Neural cell (in vitro differentiated cells): ENCODE results near the gene SEMA6A. TPM values are rescaled to one million over a fixed set of nuclear protein-coding genes. Genes with fewer than 3 reads are reported as not detected.

Experiments
- H2AFZ ChIP-seq: fragments of 200-600, 300-800 bp; sonication (generic), shearing (Covaris generic); 2 replicates; pipeline ENCODE4 v1.6.0; 2014; ENCODE audit warnings: low read depth, mild to moderate bottlenecking, antibody characterized with exemption, low read length, moderate library complexity
- H3F3A ChIP-seq: fragments of 200-600 bp; shearing (Covaris generic); 2 replicates; pipeline ENCODE4 v1.6.1; 2016; ENCODE audit warnings: mild to moderate bottlenecking, moderate library complexity, mixed read lengths, antibody characterized with exemption, low read length; ENCODE audit not compliant: insufficient read depth, poor library complexity, severe bottlenecking
- H3K27ac ChIP-seq: fragments of 200-600, 300-800 bp; sonication (generic), shearing (Covaris generic); 2 replicates; pipeline ENCODE4 v1.5.1; 2014; ENCODE audit warnings: mild to moderate bottlenecking, low read length, moderate library complexity
- H3K27me3 ChIP-seq: fragments of 300-800, 200-600 bp; sonication (generic), shearing (Covaris generic); 2 replicates; pipeline ENCODE4 v1.6.0; 2014; ENCODE audit warnings: mild to moderate bottlenecking, low read depth, low read length, moderate library complexity; ENCODE audit not compliant: insufficient read depth
- H3K36me3 ChIP-seq: fragments of 300-800, 200-600 bp; sonication (generic), shearing (Covaris generic); 2 replicates; pipeline ENCODE4 v1.5.1; 2014; ENCODE audit warnings: mild to moderate bottlenecking, antibody characterized with exemption, low read length, moderate library complexity; ENCODE audit not compliant: insufficient read depth
- H3K4me2 ChIP-seq: fragments of 300-800, 200-600 bp; sonication (generic), shearing (Covaris generic); 2 replicates; pipeline ENCODE4 v1.6.0; 2014; ENCODE audit warnings: mild to moderate bottlenecking, low read length
- H3K4me3 ChIP-seq: fragments of 300-800, 200-600 bp; sonication (generic), shearing (Covaris generic); 2 replicates; pipeline ENCODE4 v1.5.1; 2014; ENCODE audit warnings: mild to moderate bottlenecking, low read length, moderate library complexity
- H3K79me2 ChIP-seq: fragments of 200-600 bp; shearing (Covaris generic); replicated peaks from 2 replicates; pipeline ENCODE4 v1.6.0; 2014; ENCODE audit warnings: mild to moderate bottlenecking, low read length, moderate library complexity; ENCODE audit not compliant: insufficient read depth
- H3K9ac ChIP-seq: fragments of 300-800, 200-600 bp; sonication (generic), shearing (Covaris generic); 2 replicates; pipeline ENCODE4 v1.6.1; 2016; ENCODE audit warnings: mild to moderate bottlenecking, low read length, mixed read lengths
- H3K9me2 ChIP-seq: fragments of 200-600 bp; shearing (Covaris generic); 2 replicates; pipeline ENCODE4 v1.6.1; 2016; ENCODE audit warnings: mild to moderate bottlenecking, low read length, mixed read lengths; ENCODE audit not compliant: insufficient read depth
- H3K9me3 ChIP-seq: fragments of 200-600, 300-800 bp; sonication (generic), shearing (Covaris generic); 2 replicates; pipeline ENCODE4 v1.6.1; 2016; ENCODE audit warnings: mild to moderate bottlenecking, mixed run types, low read length, moderate library complexity, mixed read lengths
- H4K20me1 ChIP-seq: fragments of 200-600 bp; shearing (Covaris generic); 2 replicates; pipeline ENCODE4 v1.6.1; 2016; ENCODE audit warnings: mild to moderate bottlenecking, mixed run types; ENCODE audit not compliant: insufficient read depth
- EP300 ChIP-seq: fragments of 450-650 bp; conservative IDR thresholded peaks from 2 replicates; pipeline ENCODE4 v1.6.1; 2014; ENCODE audit warnings: antibody characterized with exemption, mild to moderate bottlenecking, moderate library complexity; ENCODE audit not compliant: poor library complexity, severe bottlenecking
- EZH2 ChIP-seq: fragments of 200-600, 300-800 bp; shearing (Covaris generic), sonication (generic); IDR thresholded peaks from 2 replicates; pipeline ENCODE4 v1.6.1; 2014; ENCODE audit warnings: antibody characterized with exemption, low read length, borderline replicate concordance, mild to moderate bottlenecking; ENCODE audit not compliant: insufficient read depth, poor library complexity, severe bottlenecking
- MXI1 ChIP-seq: fragments of 450-650 bp; conservative IDR thresholded peaks from 2 replicates; pipeline ENCODE4 v1.6.1; 2014; ENCODE audit warnings: antibody characterized with exemption, mild to moderate bottlenecking; ENCODE audit not compliant: poor library complexity, severe bottlenecking
- POLR2AphosphoS5 ChIP-seq: IDR thresholded peaks from 2 replicates; pipeline ENCODE4 v1.6.1; 2012
- RAD21 ChIP-seq: fragments of 450-650 bp; conservative IDR thresholded peaks from 2 replicates; pipeline ENCODE4 v1.6.1; 2014; ENCODE audit warnings: antibody characterized with exemption, mild to moderate bottlenecking, moderate library complexity
- REST ChIP-seq: IDR thresholded peaks from 2 replicates; pipeline ENCODE4 v1.6.1; 2012; ENCODE audit warnings: borderline replicate concordance
- SMC3 ChIP-seq: fragments of 450-650 bp; conservative IDR thresholded peaks from 2 replicates; pipeline ENCODE4 v1.6.1; 2014; ENCODE audit warnings: antibody characterized with exemption, mild to moderate bottlenecking, moderate library complexity; ENCODE audit not compliant: poor library complexity
- TAF1 ChIP-seq: IDR thresholded peaks from 2 replicates; pipeline ENCODE4 v1.6.1; 2012; ENCODE audit warnings: low read depth
- polyA plus RNA-seq: library from polyadenylated mRNA; depleted of rRNA; stranded (reverse); fragments of >200 nt; gene quantifications from 2 replicates; pipeline ENCODE4 v1.2.3, GENCODE V29; 2014
- TF ChIP-seq, protein P1 (sequence below): fragments of 450-650 bp; IDR thresholded peaks from 2 replicates; pipeline ENCODE4 v1.5.1; 2014; ENCODE audit warnings: antibody characterized with exemption, mild to moderate bottlenecking, moderate library complexity; ENCODE audit not compliant: poor library complexity, severe bottlenecking

Gene SEMA6A
- polyA plus RNA-seq, 1 donor from 2014 or later = 6.5 TPM

GRCh38 chr5:116457062-116457461 is 117.6 kb downstream of the SEMA6A start:
- Histone ChIP-seq H3K4me2 (no peak overlapping the region), H2AFZ (no peak overlapping the region), H3K79me2 (no peaks in the 10 kb centered on the region), H3K4me3 (no peak overlapping the region), H3K9ac (no peak overlapping the region), H4K20me1 (no peaks in the 10 kb centered on the region), H3K9me3 (no peaks in the 10 kb centered on the region), H3K9me2 (no peaks in the 10 kb centered on the region), H3K36me3 (no peaks in the 10 kb centered on the region), H3K27ac (no peak overlapping the region), H3K27me3 (no peaks in the 10 kb centered on the region), H3F3A (no peaks in the 10 kb centered on the region)
- TF ChIP-seq RAD21 (no peak), SMC3 (no peak), EP300 (no peak), EZH2 (no peak), TAF1 (no peak), REST (no peak), POLR2AphosphoS5 (no peak), MXI1 (no peak)
- TF ChIP-seq, protein P1, sequence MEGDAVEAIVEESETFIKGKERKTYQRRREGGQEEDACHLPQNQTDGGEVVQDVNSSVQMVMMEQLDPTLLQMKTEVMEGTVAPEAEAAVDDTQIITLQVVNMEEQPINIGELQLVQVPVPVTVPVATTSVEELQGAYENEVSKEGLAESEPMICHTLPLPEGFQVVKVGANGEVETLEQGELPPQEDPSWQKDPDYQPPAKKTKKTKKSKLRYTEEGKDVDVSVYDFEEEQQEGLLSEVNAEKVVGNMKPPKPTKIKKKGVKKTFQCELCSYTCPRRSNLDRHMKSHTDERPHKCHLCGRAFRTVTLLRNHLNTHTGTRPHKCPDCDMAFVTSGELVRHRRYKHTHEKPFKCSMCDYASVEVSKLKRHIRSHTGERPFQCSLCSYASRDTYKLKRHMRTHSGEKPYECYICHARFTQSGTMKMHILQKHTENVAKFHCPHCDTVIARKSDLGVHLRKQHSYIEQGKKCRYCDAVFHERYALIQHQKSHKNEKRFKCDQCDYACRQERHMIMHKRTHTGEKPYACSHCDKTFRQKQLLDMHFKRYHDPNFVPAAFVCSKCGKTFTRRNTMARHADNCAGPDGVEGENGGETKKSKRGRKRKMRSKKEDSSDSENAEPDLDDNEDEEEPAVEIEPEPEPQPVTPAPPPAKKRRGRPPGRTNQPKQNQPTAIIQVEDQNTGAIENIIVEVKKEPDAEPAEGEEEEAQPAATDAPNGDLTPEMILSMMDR = no peak

- no peak for TF ChIP-seq RAD21
- TF ChIP-seq, protein P1 = no peak
- no peak for TF ChIP-seq EZH2
- no peak for TF ChIP-seq MXI1
- TF ChIP-seq EP300 = no peak
- no peak for TF ChIP-seq REST
- TF ChIP-seq POLR2AphosphoS5 = no peak
- TF ChIP-seq SMC3 = no peak
- no peak for TF ChIP-seq TAF1
- Histone ChIP-seq H2AFZ (no peak overlapping the region), H3K36me3 (no peaks in the 10 kb centered on the region), H3K9ac (no peak overlapping the region), H3K79me2 (no peaks in the 10 kb centered on the region), H3K27me3 (no peaks in the 10 kb centered on the region), H3K9me3 (no peaks in the 10 kb centered on the region), H4K20me1 (no peaks in the 10 kb centered on the region), H3K4me2 (no peak overlapping the region), H3F3A (no peaks in the 10 kb centered on the region), H3K4me3 (no peak overlapping the region), H3K9me2 (no peaks in the 10 kb centered on the region), H3K27ac (no peak overlapping the region)
Observed at GRCh38 chr5:116456036-116456435, 118.6 kb downstream of the SEMA6A start.
